ENCODE data around the gene ABHD17A. TPM values are rescaled to one million over a fixed set of nuclear protein-coding genes. Genes with fewer than 3 reads are reported as not detected.

Gene ABHD17A
- total and polyA plus RNA-seq, 2 donors, result 90.4 to 97.4 TPM

DNA sequence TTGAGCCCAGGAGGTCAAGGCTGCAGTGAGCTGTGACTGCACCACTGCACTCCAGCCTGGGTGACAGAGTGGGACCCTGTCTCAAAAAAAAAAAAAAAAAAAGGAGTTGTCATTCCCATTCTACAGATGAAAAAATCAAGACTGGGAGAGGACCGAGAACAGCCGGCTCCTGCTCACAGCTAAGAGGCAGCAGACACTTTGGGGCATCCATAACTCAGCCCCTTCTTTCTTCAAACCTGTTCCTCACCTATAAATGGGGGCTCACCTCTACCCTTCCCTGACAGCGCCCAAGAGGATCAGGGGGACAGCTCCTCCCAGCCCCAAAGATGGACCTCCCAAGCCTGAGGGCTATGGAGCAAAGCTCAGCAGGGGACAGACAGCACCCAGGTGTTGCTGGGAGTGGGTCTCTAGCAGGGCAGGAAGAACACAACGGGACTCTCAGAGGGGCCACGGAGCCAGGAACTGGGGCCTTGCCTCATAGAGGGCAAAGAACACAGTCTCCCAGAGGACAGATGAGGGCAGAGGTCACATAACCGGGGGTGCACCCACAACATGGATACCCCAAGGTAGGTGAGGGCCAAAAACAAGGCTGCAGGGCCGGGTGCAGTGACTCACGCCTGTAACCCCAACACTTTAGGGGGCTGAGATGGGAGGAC lies 18.5 kb downstream of the ABHD17A start:
- H3K27ac ChIP-seq (ENCODE audit: low read depth in 1 of 2, low read length in 1 of 2), result peak overlapping the region in 1 of 2 donors; percentile 31
- peaks cover 13 to 19% of the 10 kb centered on the region in 2 donors for H3K4me1 ChIP-seq (ENCODE audit: control insufficient read depth in 2 of 2, insufficient read depth in 2 of 2, low read length in 2 of 2)
- H3K36me3 ChIP-seq (ENCODE audit: control insufficient read depth in 2 of 2, insufficient read depth in 2 of 2, low read length in 1 of 2), result peaks cover 14 to 20% of the 10 kb centered on the region in 2 donors
- DNase-seq (ENCODE audit: low read depth in 6 of 9, low spot score in 9 of 9), result no peak
- 97% methylated on average over 8 of the region's 8 CpGs for WGBS
- peaks cover 0 to 3% of the 10 kb centered on the region in 2 donors for H3K9me3 ChIP-seq (ENCODE audit: control insufficient read depth in 2 of 2, insufficient read depth in 1 of 2, low read length in 1 of 2)
- no peak overlapping the region for H3K4me3 ChIP-seq (ENCODE audit: low read length in 2 of 2)
- peaks cover 0 to 8% of the 10 kb centered on the region in 2 donors for H3K27me3 ChIP-seq (ENCODE audit: control insufficient read depth in 2 of 2, insufficient read depth in 1 of 2, low read length in 1 of 2)

DNA sequence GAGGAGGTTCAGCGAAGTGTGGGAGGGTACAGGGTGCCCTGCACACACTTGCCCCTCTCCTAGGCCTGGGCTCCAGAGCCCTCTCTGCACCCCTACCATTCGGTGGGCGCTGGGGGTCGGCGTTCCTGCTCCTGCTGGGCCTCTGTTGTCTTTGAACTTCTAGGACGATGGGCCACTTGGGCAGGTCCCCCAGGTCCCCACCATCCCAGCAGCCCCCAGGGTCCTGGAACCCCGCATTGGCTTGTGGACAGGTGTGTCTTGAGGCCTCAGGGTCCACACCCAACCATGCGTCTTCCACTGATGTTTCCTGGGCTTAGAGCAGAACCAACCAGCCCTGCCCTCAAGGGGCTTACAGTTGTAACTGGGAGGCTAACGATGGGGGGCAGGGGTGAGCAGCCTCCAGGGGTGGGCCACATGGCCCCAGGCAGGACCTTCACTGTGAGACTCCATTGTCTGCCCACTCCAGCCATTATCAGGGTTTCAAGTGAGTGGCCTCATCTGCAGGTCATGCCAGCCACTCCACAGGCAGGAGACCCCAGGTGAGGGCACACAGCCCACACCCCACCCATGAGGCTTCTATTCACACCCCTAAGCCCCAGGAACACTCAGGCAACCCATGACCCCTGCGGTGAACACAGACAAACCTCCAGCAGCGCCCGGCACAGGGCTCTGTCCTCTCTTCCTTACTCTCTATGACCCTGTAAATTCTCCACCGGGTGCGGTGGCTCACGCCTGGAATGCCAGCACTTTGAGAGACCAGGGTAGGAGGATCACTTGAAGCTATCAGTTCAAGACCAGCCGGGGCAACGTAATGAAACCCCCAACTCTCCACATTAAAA lies 19.9 kb downstream of the ABHD17A start:
- WGBS, result 96% methylated on average over 17 of the region's 17 CpGs
- Histone ChIP-seq H3K4me3 (ENCODE audit: low read length in 2 of 2) (peak overlapping the region in 1 of 2 donors; percentile 80), H3K4me1 (ENCODE audit: control insufficient read depth in 2 of 2, insufficient read depth in 2 of 2, low read length in 2 of 2) (peaks cover 15 to 33% of the 10 kb centered on the region in 2 donors), H3K9me3 (ENCODE audit: control insufficient read depth in 2 of 2, insufficient read depth in 1 of 2, low read length in 1 of 2) (peaks cover 0 to 3% of the 10 kb centered on the region in 2 donors), H3K27me3 (ENCODE audit: control insufficient read depth in 2 of 2, insufficient read depth in 1 of 2, low read length in 1 of 2) (peaks cover 0 to 20% of the 10 kb centered on the region in 2 donors), H3K27ac (ENCODE audit: low read depth in 1 of 2, low read length in 1 of 2) (peak overlapping the region in 1 of 2 donors; percentile 80), H3K36me3 (ENCODE audit: control insufficient read depth in 2 of 2, insufficient read depth in 2 of 2, low read length in 1 of 2) (peaks cover 3 to 6% of the 10 kb centered on the region in 2 donors)
- no peak for DNase-seq (ENCODE audit: low read depth in 6 of 9, low spot score in 9 of 9)

DNA sequence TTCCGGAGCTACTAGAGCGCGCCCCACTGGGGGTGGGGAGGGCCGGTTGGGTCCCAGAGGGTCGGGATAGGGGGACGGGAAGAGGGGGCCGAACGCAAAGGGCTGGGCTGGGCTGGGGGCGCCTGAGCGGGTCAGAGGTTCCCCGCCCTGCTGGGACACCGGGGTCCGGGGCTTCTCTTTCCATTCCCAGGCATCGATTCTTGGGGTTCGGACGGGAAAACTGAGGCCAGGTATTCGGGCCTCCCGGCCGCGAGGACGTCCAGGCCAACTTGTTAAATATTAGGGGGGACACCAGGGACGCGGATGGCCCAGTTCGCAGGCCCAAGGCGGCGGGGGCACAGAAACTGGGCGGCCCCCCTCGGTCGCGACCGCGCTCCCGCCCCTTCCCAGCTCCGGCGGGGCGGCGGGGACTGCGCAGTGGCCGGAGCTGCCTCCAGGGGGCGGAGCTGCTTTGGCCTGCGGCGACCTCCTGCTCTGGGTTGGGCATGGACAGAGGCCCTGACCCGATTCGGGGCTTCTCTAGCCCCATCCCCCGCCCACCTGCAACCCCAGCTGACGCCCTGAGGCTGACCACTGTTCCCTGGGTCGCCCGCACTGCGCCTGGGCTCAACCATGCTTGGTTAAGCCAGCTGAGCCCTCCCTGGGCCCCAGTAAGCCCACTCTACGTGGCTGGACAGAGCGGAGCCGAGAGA lies 20.7 kb downstream of the ABHD17A start:
- DNase-seq (ENCODE audit: low read depth in 6 of 9, low spot score in 9 of 9), result no peak
- Histone ChIP-seq H3K4me3 (ENCODE audit: low read length in 2 of 2) (peak overlapping the region; percentile 67 to 80), H3K27ac (ENCODE audit: low read depth in 1 of 2, low read length in 1 of 2) (peak overlapping the region; percentile 69 to 80), H3K27me3 (ENCODE audit: control insufficient read depth in 2 of 2, insufficient read depth in 1 of 2, low read length in 1 of 2) (peaks cover 0 to 20% of the 10 kb centered on the region in 2 donors), H3K9me3 (ENCODE audit: control insufficient read depth in 2 of 2, insufficient read depth in 1 of 2, low read length in 1 of 2) (peaks cover 0 to 3% of the 10 kb centered on the region in 2 donors), H3K36me3 (ENCODE audit: control insufficient read depth in 2 of 2, insufficient read depth in 2 of 2, low read length in 1 of 2) (peaks cover 0 to 5% of the 10 kb centered on the region in 2 donors), H3K4me1 (ENCODE audit: control insufficient read depth in 2 of 2, insufficient read depth in 2 of 2, low read length in 2 of 2) (peaks cover 15 to 41% of the 10 kb centered on the region in 2 donors)
- WGBS, result 7% methylated on average over 52 of the region's 52 CpGs

DNA sequence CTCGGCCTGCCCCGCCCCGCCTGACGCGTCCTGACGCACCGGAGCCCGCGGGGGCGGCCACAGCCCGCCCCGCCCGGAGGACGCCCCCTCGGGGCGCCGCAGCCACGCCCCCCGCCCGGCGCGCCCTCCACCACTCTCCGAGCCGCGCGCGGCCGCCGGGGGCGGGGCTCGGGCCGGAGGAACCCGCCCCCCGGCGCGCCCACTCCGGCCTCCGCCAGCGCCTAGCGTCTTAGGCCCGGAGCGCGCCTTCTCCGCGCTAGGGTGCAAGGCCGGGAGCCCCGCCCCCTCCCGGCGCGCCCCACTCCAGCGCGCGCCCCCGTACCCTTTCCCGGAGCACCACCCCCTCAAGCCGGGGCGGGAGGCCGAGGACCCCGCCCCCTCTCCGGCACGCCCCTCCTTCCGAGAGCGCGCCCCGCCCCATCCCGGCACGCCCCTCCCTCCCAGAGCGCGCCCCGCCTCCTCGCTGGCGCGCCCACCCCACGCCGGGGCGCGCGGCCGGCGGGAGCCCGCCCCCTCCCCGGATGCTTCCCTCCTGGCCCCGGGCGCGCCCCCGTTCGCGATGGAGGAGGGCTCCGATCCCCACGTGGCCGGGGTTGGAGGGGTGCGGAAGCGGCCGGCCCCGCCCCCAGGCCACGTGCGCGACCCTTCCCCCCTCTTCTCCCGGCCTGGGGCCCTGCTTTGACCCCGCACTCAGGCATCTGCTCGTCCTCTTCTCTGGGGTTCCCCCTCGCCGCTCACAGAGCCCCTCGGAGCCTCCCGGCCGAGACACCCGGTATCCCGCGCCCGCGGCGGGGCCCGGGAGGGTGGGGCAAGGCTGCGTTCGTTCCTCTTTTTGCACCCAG lies 21.4 kb downstream of the ABHD17A start:
- Histone ChIP-seq H3K4me1 (ENCODE audit: control insufficient read depth in 2 of 2, insufficient read depth in 2 of 2, low read length in 2 of 2) (peaks cover 19 to 49% of the 10 kb centered on the region in 2 donors), H3K27ac (ENCODE audit: low read depth in 1 of 2, low read length in 1 of 2) (peak overlapping the region; percentile 69 to 80), H3K27me3 (ENCODE audit: control insufficient read depth in 2 of 2, insufficient read depth in 1 of 2, low read length in 1 of 2) (peaks cover 0 to 20% of the 10 kb centered on the region in 2 donors), H3K9me3 (ENCODE audit: control insufficient read depth in 2 of 2, insufficient read depth in 1 of 2, low read length in 1 of 2) (peaks cover 0 to 3% of the 10 kb centered on the region in 2 donors), H3K36me3 (ENCODE audit: control insufficient read depth in 2 of 2, insufficient read depth in 2 of 2, low read length in 1 of 2) (peaks cover 0 to 5% of the 10 kb centered on the region in 2 donors), H3K4me3 (ENCODE audit: low read length in 2 of 2) (peak overlapping the region; percentile 67 to 80)
- peak in 6 of 9 donors; percentile 81 to 94 (median 87) for DNase-seq (ENCODE audit: low read depth in 6 of 9, low spot score in 9 of 9)
- under 1% methylated on average over 110 of the region's 115 CpGs for WGBS

DNA sequence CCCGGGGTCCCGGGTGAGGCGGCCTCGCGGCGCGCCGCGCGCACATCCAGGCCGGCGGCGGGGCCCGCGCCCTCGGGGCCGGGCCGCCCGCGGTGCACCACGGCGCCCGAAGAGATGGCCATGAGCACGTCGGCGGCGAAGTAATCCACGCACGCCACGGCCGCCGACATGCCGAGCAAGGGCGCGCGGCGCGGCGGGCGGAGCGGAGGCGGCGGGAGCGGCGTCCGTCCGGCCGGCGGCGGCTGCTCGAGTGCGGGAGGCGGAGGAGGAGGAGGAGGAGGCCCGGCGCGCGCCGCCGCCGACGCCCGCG lies 22.0 kb downstream of the ABHD17A start, which contains the start of gene KLF16:
Gene KLF16 (minus strand): TSS at position 252 of the 310 bp plus-strand sequence. CDS start 82 bp downstream, at position 170.
- WGBS, result 0% methylated on average over 60 of the region's 63 CpGs
- H3K27ac ChIP-seq (ENCODE audit: low read depth in 1 of 2, low read length in 1 of 2), result peak within 1 kb of the TSS; percentile 69 to 82
- peaks cover 25 to 55% of the 10 kb centered on the region in 2 donors for H3K4me1 ChIP-seq (ENCODE audit: control insufficient read depth in 2 of 2, insufficient read depth in 2 of 2, low read length in 2 of 2)
- peaks cover 0 to 3% of the 10 kb centered on the region in 2 donors for H3K9me3 ChIP-seq (ENCODE audit: control insufficient read depth in 2 of 2, insufficient read depth in 1 of 2, low read length in 1 of 2)
- peak within 1 kb of the TSS; percentile 67 to 80 for H3K4me3 ChIP-seq (ENCODE audit: low read length in 2 of 2)
- no peak for DNase-seq (ENCODE audit: low read depth in 6 of 9, low spot score in 9 of 9)
- peaks cover 0 to 5% of the 10 kb centered on the region in 2 donors for H3K36me3 ChIP-seq (ENCODE audit: control insufficient read depth in 2 of 2, insufficient read depth in 2 of 2, low read length in 1 of 2)
- peaks cover 0 to 20% of the 10 kb centered on the region in 2 donors for H3K27me3 ChIP-seq (ENCODE audit: control insufficient read depth in 2 of 2, insufficient read depth in 1 of 2, low read length in 1 of 2)

DNA sequence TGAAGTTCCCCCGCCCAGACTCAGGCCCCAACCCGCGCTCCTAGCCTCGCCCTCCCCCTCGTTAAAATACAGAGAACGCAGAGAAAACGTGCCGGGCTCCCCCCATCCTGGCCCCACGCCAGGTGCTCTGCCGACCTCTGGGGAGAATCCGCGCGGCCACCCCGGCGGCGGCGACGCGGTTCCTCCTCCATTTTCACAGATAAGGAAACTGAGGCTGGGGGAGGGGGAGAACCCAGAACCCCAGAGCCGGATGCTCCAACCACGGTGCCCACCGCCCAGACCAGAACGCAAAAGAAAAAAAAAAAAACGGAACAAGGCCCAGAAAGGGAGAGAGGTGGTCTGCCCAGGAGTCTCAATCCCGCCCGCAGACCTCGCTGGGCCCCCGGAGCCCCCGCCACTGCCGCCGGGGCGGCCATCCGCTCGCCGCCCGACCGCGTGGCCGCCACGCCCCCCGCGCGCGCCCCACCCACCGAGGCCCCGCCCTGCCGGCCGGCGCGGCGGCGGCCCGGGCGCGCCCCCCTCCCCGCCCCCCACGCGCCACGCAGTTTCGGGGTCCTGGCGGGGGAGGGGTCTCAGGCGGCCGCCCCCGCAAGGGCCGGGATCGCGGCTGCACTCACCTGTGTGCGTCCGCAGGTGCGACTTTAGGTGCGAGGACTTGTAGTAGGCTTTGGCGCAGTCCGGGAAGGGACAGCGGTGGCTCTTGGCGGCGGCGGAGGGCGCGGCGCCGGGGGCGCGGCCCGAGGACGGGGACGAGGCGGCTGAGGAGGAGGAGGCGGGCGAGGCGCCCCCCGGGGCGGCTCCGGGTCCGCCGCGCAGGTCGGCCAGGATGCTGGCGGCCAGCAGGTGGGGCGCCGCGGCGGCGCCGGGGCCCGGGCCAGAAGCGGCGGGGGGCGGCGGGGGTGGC lies 22.6 kb downstream of the ABHD17A start:
- peak in 1 of 9 donors; percentile 64 for DNase-seq (ENCODE audit: low read depth in 6 of 9, low spot score in 9 of 9)
- under 1% methylated on average over 109 of the region's 109 CpGs for WGBS
- peaks cover 31 to 61% of the 10 kb centered on the region in 2 donors for H3K4me1 ChIP-seq (ENCODE audit: control insufficient read depth in 2 of 2, insufficient read depth in 2 of 2, low read length in 2 of 2)
- H3K27ac ChIP-seq (ENCODE audit: low read depth in 1 of 2, low read length in 1 of 2), result peak overlapping the region; percentile 17 to 82
- H3K36me3 ChIP-seq (ENCODE audit: control insufficient read depth in 2 of 2, insufficient read depth in 2 of 2, low read length in 1 of 2), result peaks cover 0 to 5% of the 10 kb centered on the region in 2 donors
- peak overlapping the region; percentile 53 to 80 for H3K4me3 ChIP-seq (ENCODE audit: low read length in 2 of 2)
- peaks cover 0 to 3% of the 10 kb centered on the region in 2 donors for H3K9me3 ChIP-seq (ENCODE audit: control insufficient read depth in 2 of 2, insufficient read depth in 1 of 2, low read length in 1 of 2)
- H3K27me3 ChIP-seq (ENCODE audit: control insufficient read depth in 2 of 2, insufficient read depth in 1 of 2, low read length in 1 of 2), result peaks cover 0 to 20% of the 10 kb centered on the region in 2 donors

DNA sequence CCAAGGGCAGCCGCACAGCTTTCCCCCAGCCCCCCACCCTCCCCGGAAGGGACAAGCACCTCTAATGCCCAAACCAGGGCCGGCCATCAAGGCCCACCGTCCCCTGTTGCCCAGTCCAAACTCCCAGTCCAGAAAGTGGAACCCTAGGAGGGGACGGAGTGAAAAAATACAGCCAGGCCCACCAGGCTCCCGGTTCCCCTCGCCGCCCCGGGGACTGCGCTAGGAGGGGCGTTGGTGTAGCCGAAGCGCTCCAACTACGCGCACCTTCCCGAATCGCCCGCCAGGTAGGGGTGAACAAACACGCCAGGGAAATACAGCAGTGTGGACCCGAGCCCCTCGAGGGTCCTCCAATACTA lies 23.2 kb downstream of the ABHD17A start:
- H3K27me3 ChIP-seq (ENCODE audit: control insufficient read depth in 2 of 2, insufficient read depth in 1 of 2, low read length in 1 of 2), result peaks cover 0 to 20% of the 10 kb centered on the region in 2 donors
- 8% methylated on average over 21 of the region's 21 CpGs for WGBS
- H3K9me3 ChIP-seq (ENCODE audit: control insufficient read depth in 2 of 2, insufficient read depth in 1 of 2, low read length in 1 of 2), result peaks cover 0 to 3% of the 10 kb centered on the region in 2 donors
- peaks cover 37 to 67% of the 10 kb centered on the region in 2 donors for H3K4me1 ChIP-seq (ENCODE audit: control insufficient read depth in 2 of 2, insufficient read depth in 2 of 2, low read length in 2 of 2)
- peaks cover 0 to 4% of the 10 kb centered on the region in 2 donors for H3K36me3 ChIP-seq (ENCODE audit: control insufficient read depth in 2 of 2, insufficient read depth in 2 of 2, low read length in 1 of 2)
- peak overlapping the region; percentile 0 to 17 for H3K27ac ChIP-seq (ENCODE audit: low read depth in 1 of 2, low read length in 1 of 2)
- H3K4me3 ChIP-seq (ENCODE audit: low read length in 2 of 2), result peak overlapping the region; percentile 53 to 80
- DNase-seq (ENCODE audit: low read depth in 6 of 9, low spot score in 9 of 9), result no peak
